ENCODE data around the gene ELP1.

DNA sequence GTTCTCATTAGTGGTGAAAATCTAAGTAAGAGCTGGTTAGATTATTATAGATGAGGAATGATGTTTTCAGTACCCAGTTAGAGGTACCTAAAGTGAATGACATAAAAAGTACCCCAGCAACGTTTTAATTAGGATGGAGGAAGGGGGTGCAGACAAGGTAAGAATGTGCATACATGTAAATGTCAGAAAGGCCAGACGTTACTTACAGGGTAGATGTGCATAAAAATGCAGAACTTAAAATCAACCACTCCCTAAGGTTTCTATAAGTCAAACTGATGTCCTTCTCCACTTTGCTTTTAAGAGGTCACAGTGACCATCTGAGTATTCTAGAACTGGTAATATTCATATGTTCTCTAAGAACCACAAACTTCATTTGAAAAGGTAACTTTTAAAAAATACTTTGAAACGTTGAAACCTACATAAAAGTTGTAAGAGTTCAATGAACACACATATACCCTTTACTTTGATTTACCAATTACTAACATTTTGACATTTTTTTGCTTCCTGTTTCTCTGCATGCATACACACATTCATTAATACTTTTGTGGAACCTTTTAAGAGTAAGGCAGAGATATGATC is 53.1 kb downstream of the ELP1 start:
- no peak for TF ChIP-seq POLR2A (IDR thresholded peaks at IDR 0.05)
- TF ChIP-seq, protein P1, sequence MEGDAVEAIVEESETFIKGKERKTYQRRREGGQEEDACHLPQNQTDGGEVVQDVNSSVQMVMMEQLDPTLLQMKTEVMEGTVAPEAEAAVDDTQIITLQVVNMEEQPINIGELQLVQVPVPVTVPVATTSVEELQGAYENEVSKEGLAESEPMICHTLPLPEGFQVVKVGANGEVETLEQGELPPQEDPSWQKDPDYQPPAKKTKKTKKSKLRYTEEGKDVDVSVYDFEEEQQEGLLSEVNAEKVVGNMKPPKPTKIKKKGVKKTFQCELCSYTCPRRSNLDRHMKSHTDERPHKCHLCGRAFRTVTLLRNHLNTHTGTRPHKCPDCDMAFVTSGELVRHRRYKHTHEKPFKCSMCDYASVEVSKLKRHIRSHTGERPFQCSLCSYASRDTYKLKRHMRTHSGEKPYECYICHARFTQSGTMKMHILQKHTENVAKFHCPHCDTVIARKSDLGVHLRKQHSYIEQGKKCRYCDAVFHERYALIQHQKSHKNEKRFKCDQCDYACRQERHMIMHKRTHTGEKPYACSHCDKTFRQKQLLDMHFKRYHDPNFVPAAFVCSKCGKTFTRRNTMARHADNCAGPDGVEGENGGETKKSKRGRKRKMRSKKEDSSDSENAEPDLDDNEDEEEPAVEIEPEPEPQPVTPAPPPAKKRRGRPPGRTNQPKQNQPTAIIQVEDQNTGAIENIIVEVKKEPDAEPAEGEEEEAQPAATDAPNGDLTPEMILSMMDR (IDR thresholded peaks at IDR 0.05) = no peak
